Panc1 (cell line): ENCODE results near the gene POU2AF2.

Experiments used
- POLR2AphosphoS5 ChIP-seq: IDR thresholded peaks from 2 replicates; pipeline ENCODE4 v1.6.1; 2012; ENCODE audit warnings: mild to moderate bottlenecking, low read depth, low read length, moderate library complexity
- TF ChIP-seq, protein P1 (sequence below): fragments of 450-650 bp; IDR thresholded peaks from 2 replicates; pipeline ENCODE4 v1.5.1; 2017; ENCODE audit warnings: mild to moderate bottlenecking

- TF ChIP-seq, protein P1, sequence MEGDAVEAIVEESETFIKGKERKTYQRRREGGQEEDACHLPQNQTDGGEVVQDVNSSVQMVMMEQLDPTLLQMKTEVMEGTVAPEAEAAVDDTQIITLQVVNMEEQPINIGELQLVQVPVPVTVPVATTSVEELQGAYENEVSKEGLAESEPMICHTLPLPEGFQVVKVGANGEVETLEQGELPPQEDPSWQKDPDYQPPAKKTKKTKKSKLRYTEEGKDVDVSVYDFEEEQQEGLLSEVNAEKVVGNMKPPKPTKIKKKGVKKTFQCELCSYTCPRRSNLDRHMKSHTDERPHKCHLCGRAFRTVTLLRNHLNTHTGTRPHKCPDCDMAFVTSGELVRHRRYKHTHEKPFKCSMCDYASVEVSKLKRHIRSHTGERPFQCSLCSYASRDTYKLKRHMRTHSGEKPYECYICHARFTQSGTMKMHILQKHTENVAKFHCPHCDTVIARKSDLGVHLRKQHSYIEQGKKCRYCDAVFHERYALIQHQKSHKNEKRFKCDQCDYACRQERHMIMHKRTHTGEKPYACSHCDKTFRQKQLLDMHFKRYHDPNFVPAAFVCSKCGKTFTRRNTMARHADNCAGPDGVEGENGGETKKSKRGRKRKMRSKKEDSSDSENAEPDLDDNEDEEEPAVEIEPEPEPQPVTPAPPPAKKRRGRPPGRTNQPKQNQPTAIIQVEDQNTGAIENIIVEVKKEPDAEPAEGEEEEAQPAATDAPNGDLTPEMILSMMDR = no peak
- no peak for TF ChIP-seq POLR2AphosphoS5
Observed at GRCh38 chr11:111301842-111302118, 56.3 kb downstream of the POU2AF2 start.
